Measurements from ENCODE around the gene PAQR8. TPM values are rescaled to one million over a fixed set of nuclear protein-coding genes. Genes with fewer than 3 reads are reported as not detected.
A peak's percentile ranks its signal among the peaks of the same experiment; 100 is the strongest.

Gene PAQR8
- total and polyA plus RNA-seq, 2 of the 13 experiments (the other 11 are each of a cell fraction or from before 2014, with no cell fraction given): 37.7 to 50.7 TPM

DNA sequence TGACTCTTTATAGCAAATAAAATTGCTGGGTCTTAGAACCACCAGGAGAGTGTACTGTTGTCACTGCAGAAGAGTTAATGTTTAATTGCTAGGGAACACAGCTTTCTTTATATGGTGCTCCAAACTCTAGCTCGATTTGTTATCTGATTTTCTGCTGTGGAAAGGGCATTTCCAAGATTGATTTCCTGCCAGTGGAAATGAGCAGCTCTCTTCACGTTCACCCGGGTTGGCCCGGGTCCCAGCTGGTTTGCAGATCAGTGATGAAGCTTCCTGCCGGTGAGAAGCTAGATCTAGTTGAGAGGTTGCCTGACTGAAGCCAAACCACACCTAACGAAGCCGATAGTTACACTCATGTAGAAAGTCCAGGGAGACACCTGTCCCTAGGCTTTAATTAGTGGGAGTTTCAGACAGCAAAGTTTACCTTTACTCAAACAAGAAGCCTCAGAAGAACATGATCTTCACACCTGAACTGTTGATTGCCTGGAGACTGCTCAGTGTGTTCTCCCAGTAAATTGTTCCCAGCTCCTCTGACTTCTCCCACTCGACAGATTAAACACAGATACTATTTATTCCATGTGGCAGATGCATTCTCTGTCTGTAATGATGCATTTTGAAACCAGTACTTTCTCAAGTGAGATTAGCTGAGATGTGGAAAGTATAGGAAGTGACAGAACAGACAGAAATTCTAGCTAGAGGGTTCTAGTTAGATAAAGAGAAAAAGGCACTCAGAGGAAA lies 27.8 kb downstream of the PAQR8 start (continued):
- peak; percentile 79 for TF ChIP-seq BCL6 (CRISPR knock-in tag; IDR thresholded peaks at IDR 0.05)
- no peak for TF ChIP-seq MTF2 (CRISPR knock-in tag; IDR thresholded peaks at IDR 0.05; ENCODE audit: borderline replicate concordance)
- TF ChIP-seq NFKBIZ (CRISPR knock-in tag; IDR thresholded peaks at IDR 0.05): peak; percentile 55; the same call in 1 of the 2 replicates
- TF ChIP-seq FOXP1 (IDR thresholded peaks at IDR 0.05): no peak
- no peak for TF ChIP-seq FOXP1 (CRISPR knock-in tag; IDR thresholded peaks at IDR 0.05)
- TF ChIP-seq RBFOX2 (IDR thresholded peaks at IDR 0.05; ENCODE audit: low read depth, low read length): peak; percentile 66
- peak; percentile 30; the same call in 1 of the 2 replicates for TF ChIP-seq ARID2 (CRISPR knock-in tag; IDR thresholded peaks at IDR 0.05; ENCODE audit: borderline replicate concordance)
- TF ChIP-seq KDM5B (CRISPR knock-in tag; IDR thresholded peaks at IDR 0.05; ENCODE audit: borderline replicate concordance): 0 out of 2 replicates have a peak, but pooled peaks have one; percentile 43
- 0 out of 2 replicates have a peak, but pooled peaks have one; percentile 26 for TF ChIP-seq BRD4 (CRISPR knock-in tag; IDR thresholded peaks at IDR 0.05)
- peak; percentile 98 for TF ChIP-seq HIVEP1 (CRISPR knock-in tag; IDR thresholded peaks at IDR 0.05)
- no peak for TF ChIP-seq BATF2 (CRISPR knock-in tag; IDR thresholded peaks at IDR 0.05)
- peak; percentile 80; the same call in 1 of the 2 replicates for TF ChIP-seq ZNF674 (CRISPR knock-in tag; IDR thresholded peaks at IDR 0.05; ENCODE audit: low read depth)
- TF ChIP-seq, protein P1, sequence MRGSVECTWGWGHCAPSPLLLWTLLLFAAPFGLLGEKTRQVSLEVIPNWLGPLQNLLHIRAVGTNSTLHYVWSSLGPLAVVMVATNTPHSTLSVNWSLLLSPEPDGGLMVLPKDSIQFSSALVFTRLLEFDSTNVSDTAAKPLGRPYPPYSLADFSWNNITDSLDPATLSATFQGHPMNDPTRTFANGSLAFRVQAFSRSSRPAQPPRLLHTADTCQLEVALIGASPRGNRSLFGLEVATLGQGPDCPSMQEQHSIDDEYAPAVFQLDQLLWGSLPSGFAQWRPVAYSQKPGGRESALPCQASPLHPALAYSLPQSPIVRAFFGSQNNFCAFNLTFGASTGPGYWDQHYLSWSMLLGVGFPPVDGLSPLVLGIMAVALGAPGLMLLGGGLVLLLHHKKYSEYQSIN (CRISPR knock-in tag; IDR thresholded peaks at IDR 0.05; ENCODE audit: borderline replicate concordance): no peak
- TF ChIP-seq, protein P2, sequence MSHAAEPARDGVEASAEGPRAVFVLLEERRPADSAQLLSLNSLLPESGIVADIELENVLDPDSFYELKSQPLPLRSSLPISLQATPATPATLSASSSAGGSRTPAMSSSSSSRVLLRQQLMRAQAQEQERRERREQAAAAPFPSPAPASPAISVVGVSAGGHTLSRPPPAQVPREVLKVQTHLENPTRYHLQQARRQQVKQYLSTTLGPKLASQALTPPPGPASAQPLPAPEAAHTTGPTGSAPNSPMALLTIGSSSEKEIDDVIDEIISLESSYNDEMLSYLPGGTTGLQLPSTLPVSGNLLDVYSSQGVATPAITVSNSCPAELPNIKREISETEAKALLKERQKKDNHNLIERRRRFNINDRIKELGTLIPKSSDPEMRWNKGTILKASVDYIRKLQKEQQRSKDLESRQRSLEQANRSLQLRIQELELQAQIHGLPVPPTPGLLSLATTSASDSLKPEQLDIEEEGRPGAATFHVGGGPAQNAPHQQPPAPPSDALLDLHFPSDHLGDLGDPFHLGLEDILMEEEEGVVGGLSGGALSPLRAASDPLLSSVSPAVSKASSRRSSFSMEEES (CRISPR knock-in tag; IDR thresholded peaks at IDR 0.05): peak; percentile 42; the same call in 1 of the 2 replicates
- peak; percentile 19; the same call in 1 of the 2 replicates for TF ChIP-seq FOXO1 (CRISPR knock-in tag; IDR thresholded peaks at IDR 0.05)
- TF ChIP-seq, protein P3, sequence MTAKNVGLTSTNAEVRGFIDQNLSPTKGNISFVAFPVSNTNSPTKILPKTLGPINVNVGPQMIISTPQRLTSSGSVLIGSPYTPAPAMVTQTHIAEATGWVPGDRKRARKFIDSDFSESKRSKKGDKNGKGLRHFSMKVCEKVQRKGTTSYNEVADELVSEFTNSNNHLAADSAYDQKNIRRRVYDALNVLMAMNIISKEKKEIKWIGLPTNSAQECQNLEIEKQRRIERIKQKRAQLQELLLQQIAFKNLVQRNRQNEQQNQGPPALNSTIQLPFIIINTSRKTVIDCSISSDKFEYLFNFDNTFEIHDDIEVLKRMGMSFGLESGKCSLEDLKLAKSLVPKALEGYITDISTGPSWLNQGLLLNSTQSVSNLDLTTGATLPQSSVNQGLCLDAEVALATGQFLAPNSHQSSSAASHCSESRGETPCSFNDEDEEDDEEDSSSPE (CRISPR knock-in tag; IDR thresholded peaks at IDR 0.05): 0 out of 2 replicates have a peak, but pooled peaks have one; percentile 19
- TF ChIP-seq ZNF235 (CRISPR knock-in tag; IDR thresholded peaks at IDR 0.05; ENCODE audit: borderline replicate concordance): no peak
- no peak for TF ChIP-seq FOXC1 (CRISPR knock-in tag; IDR thresholded peaks at IDR 0.05; ENCODE audit: borderline replicate concordance)
- TF ChIP-seq ZIK1 (CRISPR knock-in tag; IDR thresholded peaks at IDR 0.05; ENCODE audit: borderline replicate concordance, low read depth): 0 out of 2 replicates have a peak, but pooled peaks have one; percentile 77
- TF ChIP-seq SOX13 (IDR thresholded peaks at IDR 0.05): no peak
- TF ChIP-seq SOX13 (CRISPR knock-in tag; conservative IDR thresholded peaks at IDR 0.05 in 1 of 2, IDR thresholded peaks at IDR 0.05 in 1 of 2): peak in 1 of 2 experiments; percentile 56; a peak in 1 of 4 replicates
- TF ChIP-seq TGIF2 (CRISPR knock-in tag; IDR thresholded peaks at IDR 0.05): peak; percentile 18; the same call in 1 of the 2 replicates
- TF ChIP-seq, protein P4, sequence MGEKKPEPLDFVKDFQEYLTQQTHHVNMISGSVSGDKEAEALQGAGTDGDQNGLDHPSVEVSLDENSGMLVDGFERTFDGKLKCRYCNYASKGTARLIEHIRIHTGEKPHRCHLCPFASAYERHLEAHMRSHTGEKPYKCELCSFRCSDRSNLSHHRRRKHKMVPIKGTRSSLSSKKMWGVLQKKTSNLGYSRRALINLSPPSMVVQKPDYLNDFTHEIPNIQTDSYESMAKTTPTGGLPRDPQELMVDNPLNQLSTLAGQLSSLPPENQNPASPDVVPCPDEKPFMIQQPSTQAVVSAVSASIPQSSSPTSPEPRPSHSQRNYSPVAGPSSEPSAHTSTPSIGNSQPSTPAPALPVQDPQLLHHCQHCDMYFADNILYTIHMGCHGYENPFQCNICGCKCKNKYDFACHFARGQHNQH (CRISPR knock-in tag; IDR thresholded peaks at IDR 0.05): peak; percentile 45; the same call in 1 of the 2 replicates
- TF ChIP-seq, protein P5, sequence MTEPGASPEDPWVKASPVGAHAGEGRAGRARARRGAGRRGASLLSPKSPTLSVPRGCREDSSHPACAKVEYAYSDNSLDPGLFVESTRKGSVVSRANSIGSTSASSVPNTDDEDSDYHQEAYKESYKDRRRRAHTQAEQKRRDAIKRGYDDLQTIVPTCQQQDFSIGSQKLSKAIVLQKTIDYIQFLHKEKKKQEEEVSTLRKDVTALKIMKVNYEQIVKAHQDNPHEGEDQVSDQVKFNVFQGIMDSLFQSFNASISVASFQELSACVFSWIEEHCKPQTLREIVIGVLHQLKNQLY (CRISPR knock-in tag; IDR thresholded peaks at IDR 0.05): 0 out of 2 replicates have a peak, but pooled peaks have one; percentile 58
